ENCODE measurements around the gene FRMPD4. TPM values are rescaled to one million over a fixed set of nuclear protein-coding genes. Genes with fewer than 3 reads are reported as not detected.

Gene FRMPD4
- total RNA-seq, 1 experiment from 2014 or later: not detected

GRCh38 chrX:12360986-12361598 is 222.8 kb downstream of the FRMPD4 start:
- no peak overlapping the region for H3K4me3 ChIP-seq (ENCODE audit: low read depth, low read length)
- ChIA-PET CTCF (no interaction called here), POLR2A (no interaction called here)
- Mint-ChIP-seq H3K4me3 (ENCODE audit: unreplicated experiment) (no peak overlapping the region), H3K9me3 (ENCODE audit: unreplicated experiment) (no peaks in the 10 kb centered on the region), H3K27me3 (ENCODE audit: insufficient read depth, unreplicated experiment) (peaks cover 8% of the 10 kb centered on the region), H3K27ac (ENCODE audit: unreplicated experiment) (no peak overlapping the region), H3K4me1 (ENCODE audit: low read depth, unreplicated experiment) (no peaks in the 10 kb centered on the region), H3K36me3 (ENCODE audit: insufficient read depth, unreplicated experiment) (no peaks in the 10 kb centered on the region)
- BruUV-seq (replicated peaks): no TSS peak
- intact Hi-C loops (cut with micrococcal nuclease; ENCODE audit: unreplicated experiment): no loop called here
- H3K27me3 ChIP-seq (replicated peaks; ENCODE audit: control insufficient read depth, insufficient read depth, low read length): no peaks in the 10 kb centered on the region
- H3K4me1 ChIP-seq: no peaks in the 10 kb centered on the region
- H3K9me3 ChIP-seq: no peaks in the 10 kb centered on the region
- no peak for TF ChIP-seq CTCF (IDR thresholded peaks at IDR 0.05; ENCODE audit: insufficient read depth in 1 of 2, low read depth in 1 of 2, low read length in 1 of 2, severe bottlenecking in 1 of 2, unreplicated experiment in 1 of 2)
- DNase-seq: no peak
- H3K36me3 ChIP-seq (ENCODE audit: control insufficient read depth, insufficient read depth, low read length): no peaks in the 10 kb centered on the region

GRCh38 chrX:12363216-12363615 is 224.9 kb downstream of the FRMPD4 start:
- intact Hi-C loops (cut with micrococcal nuclease; ENCODE audit: unreplicated experiment): no loop called here
- no TSS peak for BruUV-seq (replicated peaks)
- Mint-ChIP-seq H3K4me1 (ENCODE audit: low read depth, unreplicated experiment) (no peaks in the 10 kb centered on the region), H3K36me3 (ENCODE audit: insufficient read depth, unreplicated experiment) (no peaks in the 10 kb centered on the region), H3K27me3 (ENCODE audit: insufficient read depth, unreplicated experiment) (peaks cover 11% of the 10 kb centered on the region), H3K4me3 (ENCODE audit: unreplicated experiment) (no peak overlapping the region), H3K27ac (ENCODE audit: unreplicated experiment) (no peak overlapping the region), H3K9me3 (ENCODE audit: unreplicated experiment) (no peaks in the 10 kb centered on the region)
- CTCF ChIA-PET: no interaction called here
- no peaks in the 10 kb centered on the region for H3K36me3 ChIP-seq (ENCODE audit: control insufficient read depth, insufficient read depth, low read length)
- H3K4me3 ChIP-seq (ENCODE audit: low read depth, low read length): no peak overlapping the region
- TF ChIP-seq CTCF (IDR thresholded peaks at IDR 0.05; ENCODE audit: insufficient read depth in 1 of 2, low read depth in 1 of 2, low read length in 1 of 2, severe bottlenecking in 1 of 2, unreplicated experiment in 1 of 2): no peak
- no peaks in the 10 kb centered on the region for H3K4me1 ChIP-seq
- no peaks in the 10 kb centered on the region for H3K9me3 ChIP-seq
- POLR2A ChIA-PET: no interaction called here
- DNase-seq: no peak
- H3K27me3 ChIP-seq (replicated peaks; ENCODE audit: control insufficient read depth, insufficient read depth, low read length): no peaks in the 10 kb centered on the region

GRCh38 chrX:12366440-12366839 is 228.2 kb downstream of the FRMPD4 start:
- peaks cover 11% of the 10 kb centered on the region for H3K27me3 Mint-ChIP-seq (ENCODE audit: insufficient read depth, unreplicated experiment)
- TF ChIP-seq CTCF (IDR thresholded peaks at IDR 0.05; ENCODE audit: insufficient read depth in 1 of 2, low read depth in 1 of 2, low read length in 1 of 2, severe bottlenecking in 1 of 2, unreplicated experiment in 1 of 2): no peak

More at GRCh38 chrX:12366440-12366839, 228.2 kb downstream of the FRMPD4 start:
- no peaks in the 10 kb centered on the region for H3K36me3 ChIP-seq (ENCODE audit: control insufficient read depth, insufficient read depth, low read length)
- no peaks in the 10 kb centered on the region for H3K9me3 ChIP-seq
- intact Hi-C loops (cut with micrococcal nuclease; ENCODE audit: unreplicated experiment): no loop called here
- no peak overlapping the region for H3K27ac Mint-ChIP-seq (ENCODE audit: unreplicated experiment)
- H3K4me1 Mint-ChIP-seq (ENCODE audit: low read depth, unreplicated experiment): no peaks in the 10 kb centered on the region
- no peaks in the 10 kb centered on the region for H3K9me3 Mint-ChIP-seq (ENCODE audit: unreplicated experiment)
- CTCF ChIA-PET: no interaction called here
- H3K27me3 ChIP-seq (replicated peaks; ENCODE audit: control insufficient read depth, insufficient read depth, low read length): no peaks in the 10 kb centered on the region
- H3K4me1 ChIP-seq: no peaks in the 10 kb centered on the region
- H3K36me3 Mint-ChIP-seq (ENCODE audit: insufficient read depth, unreplicated experiment): no peaks in the 10 kb centered on the region
- no peak overlapping the region for H3K4me3 ChIP-seq (ENCODE audit: low read depth, low read length)
- BruUV-seq (replicated peaks): no TSS peak
- DNase-seq: no peak
- POLR2A ChIA-PET: no interaction called here
- H3K4me3 Mint-ChIP-seq (ENCODE audit: unreplicated experiment): no peak overlapping the region
